H1 (cell line): Measurements from ENCODE around the gene TARP.

Source experiments
- CTCF ChIA-PET: fragments of 300-600 bp; sonication (Branson Sonifier 250); formaldehyde crosslinking; loops from one replicate; lab custom pipeline; 2021; ENCODE audit not compliant: partially characterized antibody; lab: Charles Lee
- POLR2A ChIA-PET: fragments of 300-600 bp; sonication (Branson Sonifier 250); formaldehyde crosslinking; loops from one replicate; lab custom pipeline; 2021; ENCODE audit warnings: inconsistent platforms; ENCODE audit not compliant: partially characterized antibody; lab: Charles Lee
- DNase-seq, 2 experiments: peaks; one replicate each; pipeline versions ENCODE4 v3.0.0 to v3.0.0-alpha.2; 2010 to 2022; ENCODE audit warnings: low spot score in 2 of 2, low read depth in 1 of 2, mixed read lengths in 1 of 2
- FAIRE-seq: peaks from 2 replicates; lab custom pipeline; 2011; peaks lifted over from hg19 to GRCh38; lab: Jason Lieb, UNC
- H2AFZ ChIP-seq: 2 replicates; pipeline ENCODE4 v1.8.1; 2012; ENCODE audit warnings: low read length, inconsistent platforms
- H2AK5ac ChIP-seq: 2 replicates; pipeline ENCODE4 v1.6.1; 2013; ENCODE audit warnings: low read depth, low read length
- H2BK120ac ChIP-seq: replicated peaks from 2 replicates; pipeline ENCODE3; 2013; ENCODE audit warnings: low read depth, low read length, inconsistent platforms
- H2BK12ac ChIP-seq: 2 replicates; pipeline ENCODE4 v1.6.1; 2013; ENCODE audit warnings: low read depth, low read length
- H2BK15ac ChIP-seq: 2 replicates; pipeline ENCODE4 v1.6.1; 2013; ENCODE audit warnings: low read length
- H2BK20ac ChIP-seq: 2 replicates; pipeline ENCODE4 v1.6.1; 2013; ENCODE audit warnings: low read length
- H2BK5ac ChIP-seq: 2 replicates; pipeline ENCODE4 v1.6.1; 2013; ENCODE audit warnings: low read depth, low read length
- H3K14ac ChIP-seq: 2 replicates; pipeline ENCODE4 v1.6.1; 2013; ENCODE audit warnings: inconsistent platforms; ENCODE audit not compliant: insufficient read length
- H3K18ac ChIP-seq: 2 replicates; pipeline ENCODE4 v1.6.1; 2013; ENCODE audit warnings: low read length; ENCODE audit errors: extremely low read depth
- H3K23ac ChIP-seq: 2 replicates; pipeline ENCODE4 v1.6.1; 2013; ENCODE audit warnings: inconsistent platforms; ENCODE audit not compliant: insufficient read length
- H3K23me2 ChIP-seq: 2 replicates; pipeline ENCODE4 v1.6.1; 2013; ENCODE audit warnings: low read depth, low read length
- H3K27ac ChIP-seq: 2 replicates; pipeline ENCODE4 v1.6.1; 2011; ENCODE audit warnings: low read depth, low read length, inconsistent platforms
- H3K27me3 ChIP-seq, 4 experiments: replicated peaks in 1 of 4; 1 replicate in 1 of 4; 2 replicates in 3 of 4; pipeline versions ENCODE4 v1.6.1 to v1.8.1; 2011 to 2013; ENCODE audit warnings: low read length in 3 of 4, mild to moderate bottlenecking in 3 of 4, inconsistent platforms in 2 of 4, mixed read lengths in 2 of 4, moderate library complexity in 1 of 4; ENCODE audit not compliant: control insufficient read depth in 3 of 4, insufficient read depth in 3 of 4; ENCODE audit errors: extremely low read depth in 1 of 4
- H3K36me3 ChIP-seq, 4 experiments: 2 replicates each; pipeline versions ENCODE4 v1.6.1 to v1.8.1; 2011 to 2013; ENCODE audit warnings: mild to moderate bottlenecking in 4 of 4, low read length in 3 of 4, moderate library complexity in 2 of 4, control low read depth in 1 of 4, inconsistent platforms in 1 of 4; ENCODE audit not compliant: insufficient read depth in 4 of 4, control insufficient read depth in 2 of 4
- H3K4ac ChIP-seq: replicated peaks from 2 replicates; pipeline ENCODE3; 2013; ENCODE audit warnings: low read length, low read depth, mixed read lengths, inconsistent platforms; ENCODE audit not compliant: insufficient read length
- H3K4me1 ChIP-seq, 4 experiments: replicated peaks in 1 of 4; 1 replicate in 1 of 4; 2 replicates in 3 of 4; pipeline versions ENCODE4 v1.6.1 to v1.8.1; 2011 to 2013; ENCODE audit warnings: low read length in 3 of 4, inconsistent platforms in 2 of 4, mixed read lengths in 1 of 4; ENCODE audit not compliant: insufficient read depth in 4 of 4, control insufficient read depth in 3 of 4
- H3K4me2 ChIP-seq, 2 experiments: 2 replicates each; pipeline versions ENCODE4 v1.6.1 to v1.8.1; 2011 to 2013; ENCODE audit warnings: low read depth in 2 of 2, low read length in 2 of 2, control low read depth in 1 of 2, inconsistent platforms in 1 of 2, mild to moderate bottlenecking in 1 of 2; ENCODE audit not compliant: insufficient read depth in 1 of 2
- H3K4me3 ChIP-seq, 4 experiments: fragments of 200-600, 300-600 bp in 1 of 4; sonication (generic), shearing (Covaris generic), sonication (Bioruptor Twin) in 1 of 4; 2 replicates each; pipeline versions ENCODE4 v1.5.1 to v1.8.1; 2011 to 2016; ENCODE audit warnings: low read length in 4 of 4, low read depth in 3 of 4, control low read depth in 2 of 4, inconsistent platforms in 2 of 4, mild to moderate bottlenecking in 2 of 4, mixed read lengths in 1 of 4, moderate library complexity in 1 of 4; ENCODE audit not compliant: insufficient read depth in 2 of 4; ENCODE audit errors: extremely low read depth in 1 of 4
- H3K56ac ChIP-seq: replicated peaks from 2 replicates; pipeline ENCODE3; 2013; ENCODE audit warnings: low read depth, mild to moderate bottlenecking, mixed read lengths, low read length, inconsistent platforms; ENCODE audit not compliant: insufficient read length
- H3K79me1 ChIP-seq: 2 replicates; pipeline ENCODE4 v1.6.1; 2013; ENCODE audit warnings: low read depth, low read length, control low read depth
- H3K79me2 ChIP-seq, 2 experiments: 2 replicates each; pipeline versions ENCODE4 v1.6.1 to v1.8.1; 2012 to 2013; ENCODE audit warnings: low read length in 2 of 2, mild to moderate bottlenecking in 2 of 2, inconsistent platforms in 1 of 2; ENCODE audit not compliant: insufficient read depth in 2 of 2, control insufficient read depth in 1 of 2
- H3K9ac ChIP-seq, 4 experiments: replicated peaks in 1 of 4; 1 replicate in 1 of 4; 2 replicates in 3 of 4; pipeline versions ENCODE4 v1.6.1 to v1.8.1; 2011 to 2013; ENCODE audit warnings: low read depth in 3 of 4, low read length in 3 of 4, control low read depth in 2 of 4, mild to moderate bottlenecking in 2 of 4, moderate library complexity in 2 of 4, inconsistent platforms in 1 of 4; ENCODE audit errors: extremely low read depth in 1 of 4
- H3K9me3 ChIP-seq, 2 experiments: 2 replicates each; pipeline versions ENCODE4 v1.6.1 to v1.8.1; 2012 to 2013; ENCODE audit warnings: mild to moderate bottlenecking in 2 of 2, moderate library complexity in 2 of 2, control low read depth in 1 of 2, inconsistent platforms in 1 of 2, low read depth in 1 of 2, low read length in 1 of 2, mixed read lengths in 1 of 2; ENCODE audit not compliant: insufficient read depth in 2 of 2
- H4K20me1 ChIP-seq, 2 experiments: replicated peaks in 1 of 2; 2 replicates each; pipeline versions ENCODE3 to v1.8.1; 2011 to 2013; ENCODE audit warnings: inconsistent platforms in 2 of 2, low read length in 2 of 2, mild to moderate bottlenecking in 1 of 2; ENCODE audit not compliant: insufficient read depth in 2 of 2, control insufficient read depth in 1 of 2
- H4K5ac ChIP-seq: 2 replicates; pipeline ENCODE4 v1.6.1; 2013; ENCODE audit warnings: low read length, low read depth, mixed read lengths, inconsistent platforms; ENCODE audit not compliant: insufficient read length
- H4K8ac ChIP-seq: 2 replicates; pipeline ENCODE4 v1.8.0; 2013; ENCODE audit warnings: mild to moderate bottlenecking, moderate library complexity, low read length, inconsistent platforms; ENCODE audit not compliant: insufficient read depth; ENCODE audit errors: extremely low read depth
- H4K91ac ChIP-seq: replicated peaks from 2 replicates; pipeline ENCODE3; 2013; ENCODE audit warnings: low read length, mixed read lengths, inconsistent platforms; ENCODE audit not compliant: insufficient read length
- ASH2L ChIP-seq: fragments of 200-600, 300-600 bp; sonication (generic); IDR thresholded peaks from one replicate; pipeline ENCODE4 v1.7.1; 2017; ENCODE audit warnings: low read length
- BACH1 ChIP-seq: IDR thresholded peaks from 2 replicates; pipeline ENCODE4 v1.6.1; 2012; ENCODE audit warnings: low read length, improper control_type of control experiment
- CTBP2 ChIP-seq: IDR thresholded peaks from 2 replicates; pipeline ENCODE4 v1.7.0; 2011; ENCODE audit warnings: borderline replicate concordance, mild to moderate bottlenecking, moderate library complexity, mixed read lengths, low read length; ENCODE audit not compliant: insufficient read depth, insufficient read length
- EZH2 ChIP-seq: fragments of 200-600 bp; sonication (generic); IDR thresholded peaks from 2 replicates; pipeline ENCODE4 v1.7.1; 2012; ENCODE audit warnings: low read depth, mild to moderate bottlenecking, moderate library complexity, low read length, inconsistent platforms; ENCODE audit not compliant: severe bottlenecking
- FOSL1 ChIP-seq: IDR thresholded peaks from 2 replicates; pipeline ENCODE4 v1.6.1; 2011; ENCODE audit warnings: mild to moderate bottlenecking, low read depth, low read length, moderate library complexity; ENCODE audit not compliant: insufficient read depth
- PHF8 ChIP-seq: fragments of 200-600 bp; sonication (generic); conservative IDR thresholded peaks from 2 replicates; pipeline ENCODE4 v1.7.1; 2012; ENCODE audit warnings: low read depth, mild to moderate bottlenecking, inconsistent platforms, low read length, moderate library complexity
- POLR2A ChIP-seq, 2 experiments: IDR thresholded peaks; 1 replicate in 1 of 2; 2 replicates in 1 of 2; pipeline ENCODE4 v1.6.1; 2011; ENCODE audit warnings: low read depth in 2 of 2, low read length in 2 of 2, mild to moderate bottlenecking in 2 of 2; ENCODE audit errors: control extremely low read depth in 1 of 2
- SAP30 ChIP-seq: fragments of 300-600 bp; sonication (generic); IDR thresholded peaks from 2 replicates; pipeline ENCODE4 v1.7.1; 2012; ENCODE audit warnings: low read length, moderate library complexity, mild to moderate bottlenecking, inconsistent platforms; ENCODE audit not compliant: insufficient read depth, insufficient replicate concordance
- WGBS, 2 experiments: shearing (Covaris generic) in 1 of 2; methylation state at CpG; one replicate each; pipeline versions ENCODE4 v1.1.6 to v1.1.7; 2013 to 2015; ENCODE audit warnings: low lambda C conversion rate in 2 of 2, mixed read lengths in 2 of 2, inconsistent platforms in 1 of 2, low coverage in 1 of 2, missing lambda C conversion rate in 1 of 2; ENCODE audit not compliant: insufficient replicate concordance in 2 of 2, insufficient coverage in 1 of 2, insufficient read length in 1 of 2; ENCODE audit errors: extremely low coverage in 1 of 2, missing lambda C conversion rate in 1 of 2; 5-methylcytosine and 5-hydroxymethylcytosine counted together
- TF ChIP-seq, protein P1 (sequence below), 3 experiments: IDR thresholded peaks; 1 replicate in 2 of 3; 2 replicates in 1 of 3; pipeline versions ENCODE4 v1.5.1 to v1.6.1; 2011; ENCODE audit warnings: low read length in 3 of 3, mild to moderate bottlenecking in 3 of 3, inconsistent platforms in 2 of 3, low read depth in 1 of 3, moderate library complexity in 1 of 3; ENCODE audit not compliant: insufficient read depth in 1 of 3; ENCODE audit errors: control extremely low read depth in 1 of 3
- TF ChIP-seq, protein P2 (sequence below): IDR thresholded peaks from 2 replicates; pipeline ENCODE4 v1.6.1; 2011; ENCODE audit warnings: low read depth, mild to moderate bottlenecking, low read length; ENCODE audit not compliant: insufficient read depth

Gene TARP

DNA sequence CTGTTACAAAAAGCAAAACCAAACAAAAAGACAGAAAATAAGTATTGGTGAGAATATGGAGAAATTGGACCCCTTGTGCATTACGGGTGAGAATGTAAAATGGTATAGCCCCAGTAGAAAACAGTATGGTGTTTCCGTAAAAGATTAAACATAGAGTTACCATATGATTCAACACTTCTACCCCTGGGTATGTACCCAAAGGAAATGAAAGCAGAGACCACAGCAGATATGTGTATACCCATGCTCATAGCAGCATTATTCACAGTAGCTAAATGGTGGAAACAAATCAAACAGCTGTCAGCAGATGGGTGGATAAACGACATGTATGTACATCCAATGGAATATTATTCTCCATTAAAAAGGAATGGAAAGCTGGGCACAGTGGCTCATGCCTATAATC, 53.0 kb downstream of the TARP start:
- H2BK120ac ChIP-seq = no peak overlapping the region
- H3K27me3 ChIP-seq = no peaks in the 10 kb centered on the region
- H3K9me3 ChIP-seq = no peaks in the 10 kb centered on the region
- H3K36me3 ChIP-seq = peaks cover 0 to 24% (median 19%) of the 10 kb centered on the region in 4 experiments; a peak in 6 of 8 replicates
- H2BK5ac ChIP-seq = no peak overlapping the region
- H3K79me1 ChIP-seq = no peaks in the 10 kb centered on the region
- FAIRE-seq (no peak), DNase-seq (no peak)
- no peak overlapping the region for H3K4me3 ChIP-seq
- no peaks in the 10 kb centered on the region for H3K4me1 ChIP-seq
- peaks cover 1% of the 10 kb centered on the region; the same call in 1 of the 2 replicates for H3K23me2 ChIP-seq
- no peak overlapping the region for H2AK5ac ChIP-seq
- H3K79me2 ChIP-seq = no peaks in the 10 kb centered on the region
- no peak overlapping the region for H3K27ac ChIP-seq
- no peak overlapping the region for H3K4ac ChIP-seq
- H2BK12ac ChIP-seq = no peak overlapping the region
- CTCF ChIA-PET = interaction anchor here (1.0 to 5.6 kb wide), 17 partner anchors 8 to 319 kb away, joined by 3 to 51 read pairs (median 6); partner anchors contain the start of gene SFRP4
- H3K4me2 ChIP-seq = no peak overlapping the region
- H4K91ac ChIP-seq = no peak overlapping the region
- no peak overlapping the region for H3K56ac ChIP-seq
- H4K20me1 ChIP-seq = no peaks in the 10 kb centered on the region
- WGBS, 2 experiments = 85% methylated on average over 3 of the region's 3 CpGs; no CpG with 5 or more reads in 1 of the 2 experiments
- no peak overlapping the region for H3K14ac ChIP-seq
- no peak overlapping the region for H3K23ac ChIP-seq
- H4K8ac ChIP-seq = no peak overlapping the region
- no peak overlapping the region for H2AFZ ChIP-seq
- POLR2A ChIA-PET = no interaction called here
- H3K18ac ChIP-seq = no peak overlapping the region
- H3K9ac ChIP-seq = no peak overlapping the region
- H4K5ac ChIP-seq = no peak overlapping the region
- H2BK20ac ChIP-seq = no peak overlapping the region
- no peak overlapping the region for H2BK15ac ChIP-seq
- no peak for TF ChIP-seq POLR2A (IDR thresholded peaks at IDR 0.05; ENCODE audit: control extremely low read depth in 1 of 2, low read depth in 2 of 2, low read length in 2 of 2)
- no peak for TF ChIP-seq SAP30
- no peak for TF ChIP-seq EZH2
- TF ChIP-seq, protein P1, sequence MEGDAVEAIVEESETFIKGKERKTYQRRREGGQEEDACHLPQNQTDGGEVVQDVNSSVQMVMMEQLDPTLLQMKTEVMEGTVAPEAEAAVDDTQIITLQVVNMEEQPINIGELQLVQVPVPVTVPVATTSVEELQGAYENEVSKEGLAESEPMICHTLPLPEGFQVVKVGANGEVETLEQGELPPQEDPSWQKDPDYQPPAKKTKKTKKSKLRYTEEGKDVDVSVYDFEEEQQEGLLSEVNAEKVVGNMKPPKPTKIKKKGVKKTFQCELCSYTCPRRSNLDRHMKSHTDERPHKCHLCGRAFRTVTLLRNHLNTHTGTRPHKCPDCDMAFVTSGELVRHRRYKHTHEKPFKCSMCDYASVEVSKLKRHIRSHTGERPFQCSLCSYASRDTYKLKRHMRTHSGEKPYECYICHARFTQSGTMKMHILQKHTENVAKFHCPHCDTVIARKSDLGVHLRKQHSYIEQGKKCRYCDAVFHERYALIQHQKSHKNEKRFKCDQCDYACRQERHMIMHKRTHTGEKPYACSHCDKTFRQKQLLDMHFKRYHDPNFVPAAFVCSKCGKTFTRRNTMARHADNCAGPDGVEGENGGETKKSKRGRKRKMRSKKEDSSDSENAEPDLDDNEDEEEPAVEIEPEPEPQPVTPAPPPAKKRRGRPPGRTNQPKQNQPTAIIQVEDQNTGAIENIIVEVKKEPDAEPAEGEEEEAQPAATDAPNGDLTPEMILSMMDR (IDR thresholded peaks at IDR 0.05; ENCODE audit: control extremely low read depth in 1 of 3, insufficient read depth in 1 of 3, low read depth in 1 of 3, low read length in 3 of 3) = no peak
- TF ChIP-seq, protein P2, sequence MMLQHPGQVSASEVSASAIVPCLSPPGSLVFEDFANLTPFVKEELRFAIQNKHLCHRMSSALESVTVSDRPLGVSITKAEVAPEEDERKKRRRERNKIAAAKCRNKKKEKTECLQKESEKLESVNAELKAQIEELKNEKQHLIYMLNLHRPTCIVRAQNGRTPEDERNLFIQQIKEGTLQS = no peak
- TF ChIP-seq FOSL1 = no peak
- TF ChIP-seq BACH1 = no peak
- no peak for TF ChIP-seq CTBP2
- no peak for TF ChIP-seq ASH2L
- TF ChIP-seq PHF8 = no peak
